ENCODE data around the gene ATP1B3.
A peak's percentile ranks its signal among the peaks of the same experiment; 100 is the strongest.

ATP1B3 gene

DNA sequence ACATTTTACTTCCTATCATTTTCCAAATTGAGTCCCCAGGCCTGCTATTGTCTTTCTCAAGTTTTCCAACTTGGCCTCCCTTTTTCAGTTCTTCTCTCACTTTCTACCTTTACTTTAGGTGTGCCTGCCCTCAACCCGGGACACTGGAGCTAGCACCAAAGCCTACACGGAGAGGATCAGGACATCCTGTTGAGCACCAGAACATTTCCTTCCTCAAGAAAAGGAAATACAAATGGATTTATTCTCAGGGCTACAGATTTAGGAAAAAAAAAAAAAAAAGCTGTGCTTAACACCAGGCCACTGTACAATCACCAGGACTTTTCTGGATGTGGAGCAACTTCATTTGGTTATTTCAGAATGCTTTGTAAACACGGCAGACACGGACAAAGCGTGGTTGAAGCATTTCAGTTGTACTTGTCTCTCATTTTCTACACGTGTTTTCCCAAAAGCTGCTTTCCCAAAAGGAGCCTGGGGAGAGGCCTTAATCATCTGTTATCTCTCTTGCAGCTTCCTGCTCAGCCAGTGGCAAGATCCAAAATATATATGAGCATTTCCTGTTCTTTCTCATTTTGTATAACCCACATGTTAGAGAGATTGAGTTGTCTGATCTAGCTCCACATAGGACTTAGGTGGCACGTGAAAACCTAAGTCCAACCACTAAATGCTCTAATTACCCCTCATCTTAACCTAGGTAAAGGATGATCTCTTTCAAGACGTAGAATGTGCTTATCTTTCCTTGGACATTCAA, 15.5 kb upstream of the ATP1B3 start:
- DNase-seq (ENCODE audit: low read depth in 3 of 3): no peak

DNA sequence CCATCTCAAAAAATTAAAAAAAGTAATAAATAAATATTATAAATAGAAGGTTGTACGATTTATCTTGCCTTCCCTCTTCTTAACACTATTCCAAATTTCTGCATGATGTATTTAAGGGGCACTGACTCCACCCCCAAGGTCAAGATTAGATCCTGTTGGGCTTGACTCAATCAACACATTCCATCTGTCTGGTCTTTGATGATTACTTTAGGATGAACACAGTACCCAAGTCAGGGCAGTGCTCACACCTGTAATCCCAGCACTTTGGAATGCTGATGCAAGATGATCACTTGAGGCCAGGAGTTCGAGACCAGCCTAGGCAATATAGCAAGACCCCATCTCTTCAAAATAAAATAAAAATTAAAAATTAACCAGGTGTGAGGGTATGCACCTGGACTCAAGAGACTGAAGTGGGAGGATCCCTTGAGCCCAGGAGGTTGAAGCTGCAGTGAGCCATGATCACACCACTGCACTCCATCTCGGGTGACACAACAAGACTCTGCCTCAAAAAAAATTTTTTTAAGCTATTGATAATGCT, 14.1 kb upstream of the ATP1B3 start:
- no peak for DNase-seq (ENCODE audit: low read depth in 3 of 3)

DNA sequence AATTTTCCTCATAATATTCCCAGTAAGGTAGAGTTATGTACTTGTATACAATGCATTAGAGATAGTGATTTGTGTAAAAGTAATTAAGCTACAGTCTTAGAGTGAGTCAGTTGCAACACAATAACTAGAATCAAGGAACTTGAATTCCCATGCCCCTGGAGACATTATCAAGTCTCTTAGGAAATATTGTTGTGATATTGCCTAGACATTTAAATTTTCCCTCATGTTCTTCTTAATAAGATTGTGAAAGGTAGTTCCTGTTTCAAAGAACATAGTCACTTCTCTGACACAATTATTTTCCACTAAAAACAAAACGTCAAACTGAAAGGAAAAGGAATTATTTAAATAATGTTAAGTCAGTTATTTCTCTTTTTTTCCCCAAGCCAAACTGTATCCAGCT, 13.0 kb upstream of the ATP1B3 start:
- no peak for DNase-seq (ENCODE audit: low read depth in 3 of 3)

DNA sequence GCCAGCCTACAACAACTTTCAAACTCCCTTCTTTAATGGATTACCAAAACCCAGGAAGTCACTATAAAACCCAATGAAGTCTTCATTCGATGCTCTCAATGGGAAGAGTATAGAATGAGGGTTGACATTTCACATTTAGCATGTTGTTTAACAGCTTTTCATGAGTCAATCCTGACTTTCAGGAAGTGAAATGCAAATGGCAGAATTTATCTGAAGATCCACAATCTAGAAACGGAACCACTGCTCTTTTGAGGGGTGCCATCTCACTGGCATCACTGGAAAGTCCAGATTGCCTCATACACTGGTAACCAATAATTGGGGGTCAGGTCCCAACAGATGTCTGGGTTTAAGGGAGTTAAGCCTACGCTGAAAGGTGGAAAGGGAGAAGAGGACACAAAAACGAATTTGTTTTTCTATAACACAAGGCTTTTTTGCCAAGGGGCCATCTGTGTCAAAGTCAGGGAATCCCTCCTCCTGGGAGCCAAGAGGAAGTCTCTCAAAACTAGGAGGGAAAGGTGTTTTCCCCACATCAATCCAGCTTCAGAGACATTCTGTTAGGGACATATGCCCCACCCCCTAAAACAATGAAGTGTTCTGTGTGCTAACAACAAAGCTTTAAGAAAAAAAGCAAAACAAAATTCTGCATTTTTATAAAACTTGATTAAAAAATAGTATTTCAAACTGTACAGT, 12.0 kb upstream of the ATP1B3 start:
- no peak for DNase-seq (ENCODE audit: low read depth in 3 of 3)

DNA sequence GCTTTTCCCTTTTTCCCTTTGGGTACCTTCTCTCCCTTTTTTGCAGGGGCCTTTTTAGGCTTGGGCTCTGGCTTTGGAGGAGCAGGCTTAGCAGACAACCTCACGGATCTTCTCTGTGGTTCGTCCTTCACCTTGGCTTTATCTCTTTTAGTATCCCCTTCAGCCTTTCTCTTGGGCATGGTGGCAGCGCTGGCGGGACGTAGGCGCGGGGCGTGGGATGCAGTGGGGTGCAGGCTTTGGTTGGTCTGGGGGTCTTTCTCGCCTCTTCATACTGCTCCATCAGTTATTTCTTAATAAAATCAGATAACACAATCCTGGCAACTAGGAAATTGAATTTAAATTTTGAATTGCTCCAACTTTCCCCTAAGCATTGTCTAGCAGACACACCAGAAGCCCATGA, 11.3 kb upstream of the ATP1B3 start:
- DNase-seq (ENCODE audit: low read depth in 3 of 3): no peak

DNA sequence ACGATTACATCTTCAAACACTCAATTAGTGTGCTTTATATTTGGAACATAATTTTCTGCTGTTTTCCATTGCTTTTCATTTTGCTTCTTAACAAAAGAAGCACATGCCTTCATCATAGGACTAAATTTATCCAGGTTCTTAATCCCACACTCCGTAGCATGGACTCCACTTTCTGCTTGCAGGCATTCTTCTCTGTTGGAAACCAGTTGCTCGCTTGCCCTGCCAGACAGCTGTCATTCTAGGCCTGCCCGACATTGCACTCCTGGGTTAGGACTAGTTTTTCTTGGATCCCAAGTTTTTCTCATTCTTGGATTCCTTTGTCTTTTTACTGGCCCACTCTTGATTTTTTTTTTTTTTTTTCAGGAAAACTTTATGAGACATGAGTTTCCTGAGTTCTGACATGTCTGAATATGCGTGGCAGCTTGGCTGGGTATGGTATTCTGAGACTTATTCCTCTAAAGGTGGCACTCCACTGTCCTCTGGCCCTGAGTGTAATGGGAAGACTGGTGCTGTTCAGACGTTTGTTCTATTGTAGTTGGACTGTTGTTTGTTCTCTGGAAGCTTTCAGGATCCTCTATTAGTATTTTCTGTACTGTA, 6.3 kb upstream of the ATP1B3 start:
- no peak for DNase-seq (ENCODE audit: low read depth in 3 of 3)

DNA sequence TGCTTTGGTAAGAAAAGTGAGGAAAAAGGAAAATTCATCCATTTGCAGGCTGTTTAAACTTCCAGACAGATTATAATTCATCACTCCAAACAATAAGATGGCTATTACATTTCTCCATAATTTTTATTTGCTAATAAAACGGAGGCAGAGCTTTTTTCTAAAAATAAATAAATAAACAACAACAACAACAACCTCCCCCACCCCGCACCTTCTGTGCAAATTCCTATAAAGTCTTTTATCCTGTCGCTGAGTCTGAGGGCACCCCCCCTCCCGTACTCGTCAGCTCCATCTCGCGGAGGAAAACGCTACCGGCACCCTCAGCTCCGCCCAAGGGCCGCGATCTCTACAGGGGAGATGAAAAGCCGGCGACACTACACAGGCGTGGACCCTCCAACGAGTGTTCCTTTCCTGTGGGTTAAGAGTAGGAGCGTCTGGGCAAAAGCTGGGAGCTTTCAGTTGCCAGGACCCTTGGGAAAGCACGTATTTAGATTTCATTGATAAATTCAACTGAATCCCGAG, 1.0 kb upstream of the ATP1B3 start:
- DNase-seq (ENCODE audit: low read depth in 3 of 3): peak; percentile 61 to 74 (median 73)

DNA sequence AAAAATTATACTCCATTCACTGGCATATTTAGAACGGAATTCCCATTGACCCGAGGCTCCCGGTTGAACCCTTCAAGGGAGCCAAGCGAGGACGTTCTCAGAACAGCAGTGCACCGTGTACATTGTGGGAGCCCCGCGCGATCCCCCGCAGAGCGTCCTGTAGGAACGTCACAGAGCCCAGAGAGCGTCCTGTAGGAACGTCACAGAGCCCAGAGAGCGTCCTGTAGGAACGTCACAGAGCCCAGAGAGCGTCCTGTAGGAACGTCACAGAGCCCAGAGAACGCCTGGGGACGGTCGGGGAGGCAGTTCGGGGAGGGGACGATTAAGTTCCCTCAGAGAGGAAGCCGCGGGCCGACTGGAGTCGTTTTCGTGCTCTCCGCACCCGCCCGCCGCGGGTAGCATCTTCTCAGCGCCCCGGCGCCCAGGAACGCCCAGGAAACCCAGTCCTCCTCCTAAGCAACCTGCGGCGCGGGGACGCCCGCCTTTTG, 506 bp upstream of the ATP1B3 start:
- DNase-seq (ENCODE audit: low read depth in 3 of 3): no peak

DNA sequence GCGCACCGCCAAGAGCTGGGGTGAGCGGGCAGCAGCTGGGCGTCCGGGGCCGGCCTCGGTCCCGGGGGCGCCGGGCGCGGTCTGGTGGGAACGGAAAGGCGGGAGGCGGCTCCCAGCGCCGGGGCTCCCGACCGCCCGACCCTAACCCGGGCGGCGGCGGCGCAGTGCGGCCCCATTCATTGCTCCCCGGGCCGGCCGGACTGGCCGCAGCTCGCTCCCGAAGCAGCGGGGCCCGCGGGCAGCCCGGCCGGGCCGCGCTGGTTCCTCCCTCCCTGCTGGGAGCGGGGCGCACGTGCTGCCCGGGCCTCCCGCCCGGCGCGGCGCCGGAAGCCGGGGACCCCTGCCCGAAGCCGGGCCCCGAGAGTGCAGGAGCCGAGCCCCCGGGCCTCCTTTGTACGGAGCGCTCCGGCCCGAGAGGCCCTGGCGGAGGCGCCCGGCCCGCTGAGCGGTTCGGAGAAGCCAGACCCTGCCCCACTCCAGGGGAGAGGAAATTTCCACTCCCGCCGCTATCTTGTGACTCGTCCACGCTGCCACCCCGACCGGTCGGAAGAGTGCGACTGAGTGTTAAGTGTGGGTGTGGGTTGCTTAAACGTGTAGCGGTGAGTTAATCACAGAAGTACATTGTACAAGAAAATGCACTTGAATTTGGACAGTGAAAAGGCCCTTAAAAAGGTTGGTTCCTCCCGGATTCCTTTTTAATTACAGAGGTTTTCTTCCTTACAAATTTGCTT, 613 bp downstream of the ATP1B3 start:
- peak; percentile 56 to 64 (median 56) for DNase-seq (ENCODE audit: low read depth in 3 of 3)

DNA sequence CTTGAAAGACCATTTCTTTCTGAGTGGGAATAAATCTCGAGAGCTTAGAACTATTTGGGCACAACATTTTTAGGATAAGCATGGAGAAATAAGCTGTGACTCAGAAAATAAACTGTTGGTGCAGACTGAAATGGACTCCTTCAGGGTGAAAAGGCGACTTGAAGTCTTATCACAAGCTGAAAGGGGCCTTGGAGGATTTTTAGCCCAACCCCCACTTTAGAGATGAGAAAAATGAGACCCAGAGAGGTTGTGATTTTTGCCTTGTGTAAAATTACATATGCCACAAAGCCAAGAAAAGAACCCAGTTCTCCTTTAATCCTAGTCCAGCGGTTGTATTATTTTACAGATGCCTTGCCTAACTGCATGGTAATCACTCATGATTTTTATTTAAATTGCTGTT, 1.5 kb downstream of the ATP1B3 start:
- no peak for DNase-seq (ENCODE audit: low read depth in 3 of 3)

DNA sequence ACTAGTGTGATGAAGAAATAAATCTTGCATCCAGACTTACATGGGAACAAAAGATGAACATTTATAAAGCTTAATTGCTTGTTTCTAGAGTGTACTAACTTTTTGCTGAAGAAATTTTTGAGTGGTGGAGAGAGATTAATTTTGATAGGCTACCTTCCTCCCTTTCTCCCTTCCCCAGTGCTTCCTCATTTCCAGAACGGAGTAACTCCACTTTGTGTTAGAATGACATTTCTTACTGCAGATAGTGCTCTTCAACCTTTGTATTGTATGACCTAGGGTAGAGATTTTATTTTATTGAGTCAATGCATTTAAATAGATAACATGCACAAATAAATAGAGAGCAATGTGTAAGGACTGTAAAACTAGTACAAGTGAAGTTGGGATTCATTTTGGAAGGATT, 1.9 kb downstream of the ATP1B3 start:
- no peak for DNase-seq (ENCODE audit: low read depth in 3 of 3)

DNA sequence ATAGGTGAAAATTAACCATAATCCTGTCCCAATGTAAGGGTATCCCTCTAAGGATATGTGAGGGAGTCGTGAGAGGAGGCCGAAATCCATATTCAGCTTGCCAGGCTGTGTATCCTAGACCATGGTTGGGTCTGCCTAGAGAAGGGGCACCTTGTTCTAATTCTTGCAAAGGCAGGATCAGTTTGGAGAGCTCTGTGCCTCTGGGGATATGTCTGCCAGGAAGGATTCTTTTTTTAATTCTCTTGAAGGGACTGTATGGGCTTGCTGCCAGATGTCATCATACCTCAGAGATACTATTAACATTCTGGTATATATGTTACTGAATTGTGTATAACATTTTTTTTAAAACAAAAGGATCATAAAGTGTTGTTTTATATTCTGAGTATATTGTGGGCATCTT, 2.4 kb downstream of the ATP1B3 start:
- DNase-seq (ENCODE audit: low read depth in 3 of 3): no peak

DNA sequence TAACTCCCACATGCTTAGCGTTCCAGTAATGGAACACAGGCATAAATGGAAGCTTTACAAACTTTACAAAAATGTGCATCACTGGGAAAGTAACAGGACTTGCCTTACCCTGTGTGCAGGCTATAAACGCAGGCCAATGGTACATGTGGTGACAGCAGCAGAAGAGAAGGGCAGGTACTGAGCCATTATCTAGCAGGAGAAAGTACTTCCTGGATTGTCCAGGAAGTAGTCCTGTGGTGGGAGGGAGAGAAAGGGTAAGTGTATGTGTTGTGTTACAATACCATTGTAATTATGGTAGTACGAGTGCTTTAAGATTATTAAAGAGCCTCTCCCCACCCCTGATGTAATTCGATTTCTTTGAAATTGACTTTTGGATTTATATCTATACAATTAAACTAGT, 5.3 kb downstream of the ATP1B3 start:
- DNase-seq (ENCODE audit: low read depth in 3 of 3): no peak

DNA sequence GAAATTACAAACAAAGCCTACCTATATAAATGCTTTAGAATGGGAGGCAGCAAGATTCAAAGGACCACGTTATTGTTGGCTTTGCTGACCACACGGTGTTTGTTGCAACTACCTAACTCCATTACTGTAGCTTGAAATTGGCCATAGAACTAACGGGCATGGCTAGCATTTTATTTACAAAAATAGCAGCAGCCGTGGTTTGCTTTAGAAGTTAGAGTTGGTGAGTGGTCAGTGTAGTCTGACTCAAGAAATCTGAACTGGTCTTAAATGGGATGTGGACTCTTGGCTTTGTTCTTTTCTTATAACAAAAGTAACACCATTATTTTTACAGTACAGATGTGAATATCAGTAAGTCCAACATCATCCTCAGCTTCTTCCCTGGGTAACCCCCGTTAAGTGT, 10.6 kb downstream of the ATP1B3 start:
- no peak for DNase-seq (ENCODE audit: low read depth in 3 of 3)

DNA sequence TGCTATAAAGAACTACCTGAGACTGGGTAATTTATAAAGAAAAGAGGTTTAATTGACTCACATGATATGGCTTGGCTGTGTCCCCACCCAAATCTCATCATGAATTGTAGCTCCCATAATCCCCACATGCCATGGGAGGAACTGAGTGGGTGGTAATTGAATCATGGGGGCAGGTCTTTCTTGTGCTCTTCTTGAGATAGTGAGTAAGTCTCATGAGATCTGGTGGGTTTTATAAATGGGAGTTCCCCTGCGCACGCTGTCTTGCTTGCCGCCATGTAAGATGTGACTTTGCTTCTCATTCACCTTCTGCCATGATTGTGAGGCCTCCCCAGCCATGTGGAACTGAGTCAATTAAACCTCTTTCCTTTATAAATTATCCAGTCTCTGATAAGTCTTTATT, 12.1 kb downstream of the ATP1B3 start:
- peak in 1 of 3 experiments; percentile 18 for DNase-seq (ENCODE audit: low read depth in 3 of 3)

DNA sequence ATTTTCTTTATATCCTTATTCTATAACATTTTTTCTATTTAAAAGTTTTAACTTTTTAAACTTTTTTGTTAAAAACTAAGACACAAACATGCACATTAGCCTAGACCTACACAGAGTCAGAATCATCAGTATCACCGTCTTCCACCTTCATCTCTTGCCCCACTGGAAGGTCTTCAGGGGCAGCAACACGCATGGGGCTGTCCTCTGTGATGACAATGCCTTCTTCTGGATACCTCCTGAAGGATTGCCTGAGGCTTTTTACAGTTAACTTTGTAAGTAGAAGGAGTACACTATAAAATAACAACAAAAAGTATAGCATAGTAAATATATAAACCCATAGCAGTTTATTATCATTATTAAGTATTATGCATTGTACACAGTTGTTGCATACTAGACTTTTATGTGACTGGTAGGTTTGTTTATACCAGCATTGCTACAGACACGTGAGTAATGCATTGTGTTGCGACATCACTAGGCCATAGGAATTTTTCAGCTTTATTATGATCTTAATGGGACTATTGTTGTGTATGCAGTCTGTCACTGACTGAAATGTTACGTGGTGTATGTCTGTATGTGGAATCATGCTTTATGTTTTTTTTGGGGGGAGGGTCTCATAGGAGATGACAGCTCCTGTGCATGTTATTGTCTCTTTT, 18.2 kb downstream of the ATP1B3 start:
- no peak for DNase-seq (ENCODE audit: low read depth in 3 of 3)

DNA sequence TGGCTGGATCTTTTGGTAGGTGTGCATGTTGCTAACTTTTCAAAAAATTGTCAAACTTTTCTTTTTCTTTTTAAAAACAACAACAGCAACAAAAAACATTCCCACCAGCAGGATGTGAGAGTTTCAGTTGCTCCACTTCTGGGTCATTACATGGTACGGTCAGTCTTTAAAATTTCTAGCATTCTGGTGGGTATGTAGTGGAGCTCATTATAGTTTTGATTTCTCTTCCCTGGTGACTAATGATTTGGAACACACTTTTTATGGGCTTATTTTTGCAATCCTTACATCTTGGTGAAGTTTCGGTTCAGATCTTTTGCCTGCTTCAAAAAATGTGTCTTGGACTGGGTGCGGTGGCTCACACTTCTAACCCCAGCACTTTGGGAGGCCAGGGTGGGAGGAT, 19.3 kb downstream of the ATP1B3 start:
- DNase-seq (ENCODE audit: low read depth in 3 of 3): no peak

DNA sequence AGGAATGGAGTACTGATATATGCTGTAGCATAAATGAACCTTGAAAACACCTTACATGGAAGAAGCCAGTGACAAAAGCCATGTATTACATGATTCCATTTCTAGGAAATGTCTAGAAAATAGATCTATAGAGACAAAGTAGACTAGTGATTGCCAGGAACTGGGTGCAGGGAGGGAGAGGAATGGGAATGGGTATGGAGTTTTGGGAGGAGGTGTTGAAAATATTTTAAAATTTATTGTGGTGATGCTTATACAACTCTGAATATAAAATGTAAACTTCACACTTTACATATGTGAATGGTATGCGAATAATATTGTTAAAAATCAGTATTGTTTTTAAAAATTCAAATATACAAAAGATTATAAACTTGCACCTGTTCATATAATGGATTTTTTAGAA, 22.5 kb downstream of the ATP1B3 start:
- DNase-seq (ENCODE audit: low read depth in 3 of 3): no peak

DNA sequence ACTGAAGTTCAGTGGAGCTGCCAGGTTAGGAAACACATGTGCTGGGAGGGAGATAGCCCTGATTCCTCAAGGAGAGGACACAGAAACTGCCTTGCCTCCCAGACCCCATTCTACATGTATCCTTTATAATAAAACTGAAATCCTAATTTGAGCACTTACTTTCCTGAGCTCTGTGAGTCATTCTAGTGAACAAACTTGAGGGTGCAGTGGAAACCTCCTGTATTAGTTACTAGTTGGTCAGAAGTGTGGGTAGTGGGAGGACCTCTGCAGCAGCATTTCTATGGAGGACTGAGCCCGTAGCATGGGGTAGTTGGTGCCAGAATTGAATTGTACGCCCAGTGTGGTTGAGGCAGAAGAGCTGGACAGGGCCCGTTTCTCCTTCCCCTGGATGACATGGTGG, 23.9 kb downstream of the ATP1B3 start:
- no peak for DNase-seq (ENCODE audit: low read depth in 3 of 3)

DNA sequence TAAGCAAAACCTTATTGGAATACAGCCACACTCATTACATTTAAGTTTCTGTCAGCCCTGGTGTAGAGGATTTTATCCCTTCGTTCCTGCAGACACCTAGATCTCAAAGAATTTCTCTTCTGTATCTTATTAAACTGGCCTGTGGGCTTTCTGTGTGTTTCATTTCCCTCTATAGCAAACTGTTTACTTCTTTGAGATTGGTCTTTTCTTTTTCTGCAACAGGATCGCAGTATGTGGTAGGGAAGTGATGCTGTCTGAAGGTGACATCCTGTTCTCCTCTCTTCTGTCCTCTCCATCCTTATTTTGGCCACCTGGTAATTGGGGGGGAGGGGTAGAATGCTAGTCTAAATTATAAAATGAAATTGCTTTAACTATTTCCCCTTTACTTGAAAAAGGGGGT, 25.5 kb downstream of the ATP1B3 start:
- no peak for DNase-seq (ENCODE audit: low read depth in 3 of 3)

DNA sequence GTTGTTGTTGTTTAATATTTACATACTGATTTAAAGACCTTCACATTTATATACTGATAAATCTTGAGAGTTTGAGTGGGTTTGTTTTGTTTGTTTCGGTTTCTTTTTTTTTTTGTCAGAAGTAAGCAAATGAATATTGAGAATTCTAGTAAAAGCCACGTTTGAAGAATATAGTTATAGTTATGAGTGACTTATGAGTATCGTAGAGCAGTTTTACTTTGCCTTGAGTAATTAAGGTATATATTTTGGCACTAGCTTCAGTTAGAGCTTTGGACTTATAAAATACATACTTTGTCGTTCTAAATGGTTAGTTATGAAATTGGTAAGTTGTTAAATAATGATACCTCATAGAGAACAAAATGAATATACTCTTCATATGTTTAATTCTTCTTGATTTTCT, 27.8 kb downstream of the ATP1B3 start:
- DNase-seq (ENCODE audit: low read depth in 3 of 3): no peak
